CD14-positive monocyte (primary cell): ENCODE measurements around the gene HPDL. TPM values are rescaled to one million over a fixed set of nuclear protein-coding genes. Genes with fewer than 3 reads are reported as not detected.

Source experiments
- DNase-seq, 3 donors: peaks; one replicate each; pipeline ENCODE4 v3.0.0-alpha.2; 2011 to 2022
- H2AFZ ChIP-seq: 2 replicates; pipeline ENCODE4 v1.6.0; 2012; ENCODE audit warnings: mild to moderate bottlenecking, low read depth, low read length, inconsistent platforms; ENCODE audit not compliant: insufficient read depth, poor library complexity, severe bottlenecking
- H3K27ac ChIP-seq, 2 donors: 1 replicate in 1 of 2; 2 replicates in 1 of 2; pipeline ENCODE4 v1.5.1; 2012 to 2013; ENCODE audit warnings: low read length in 2 of 2, control low read depth in 1 of 2, inconsistent platforms in 1 of 2, low read depth in 1 of 2, mild to moderate bottlenecking in 1 of 2
- H3K27me3 ChIP-seq, 2 donors: one replicate each; pipeline versions ENCODE4 v1.6.0 to v1.6.1; 2011 to 2013; ENCODE audit warnings: low read length in 2 of 2; ENCODE audit not compliant: control insufficient read depth in 2 of 2, insufficient read depth in 2 of 2
- H3K36me3 ChIP-seq, 2 donors: replicated peaks in 1 of 2; 1 replicate in 1 of 2; 2 replicates in 1 of 2; pipeline versions ENCODE4 v1.5.1 to v1.6.1; 2012 to 2013; ENCODE audit warnings: low read length in 2 of 2, control low read depth in 1 of 2, inconsistent platforms in 1 of 2, mild to moderate bottlenecking in 1 of 2; ENCODE audit not compliant: insufficient read depth in 2 of 2, control insufficient read depth in 1 of 2
- H3K4me1 ChIP-seq, 2 donors: 1 replicate in 1 of 2; 2 replicates in 1 of 2; pipeline versions ENCODE4 v1.5.1 to v1.6.1; 2012 to 2013; ENCODE audit warnings: low read length in 2 of 2, control low read depth in 1 of 2, inconsistent platforms in 1 of 2, mild to moderate bottlenecking in 1 of 2, moderate library complexity in 1 of 2; ENCODE audit not compliant: insufficient read depth in 2 of 2, control insufficient read depth in 1 of 2
- H3K4me2 ChIP-seq: replicated peaks from 2 replicates; pipeline ENCODE3; 2012; ENCODE audit warnings: low read length, moderate library complexity, mild to moderate bottlenecking; ENCODE audit not compliant: poor library complexity, severe bottlenecking; ENCODE audit errors: extremely low read depth
- H3K4me3 ChIP-seq, 3 experiments: fragments of 200-600 bp in 1 of 3; sonication (generic) in 1 of 3; replicated peaks in 1 of 3; 1 replicate in 2 of 3; 2 replicates in 1 of 3; pipeline ENCODE4 v1.5.1; 2011 to 2013; ENCODE audit warnings: low read length in 3 of 3, mild to moderate bottlenecking in 3 of 3, control low read depth in 2 of 3, low read depth in 2 of 3, inconsistent platforms in 1 of 3, moderate library complexity in 1 of 3
- H3K79me2 ChIP-seq: 2 replicates; pipeline ENCODE4 v1.6.0; 2012; ENCODE audit warnings: mild to moderate bottlenecking, control low read depth, inconsistent platforms, low read length, moderate library complexity; ENCODE audit not compliant: insufficient read depth
- H3K9ac ChIP-seq: 2 replicates; pipeline ENCODE4 v1.6.0; 2017; ENCODE audit warnings: low read length, mild to moderate bottlenecking; ENCODE audit not compliant: insufficient read depth, poor library complexity, severe bottlenecking
- H3K9me3 ChIP-seq, 2 donors: replicated peaks in 1 of 2; 1 replicate in 1 of 2; 2 replicates in 1 of 2; pipeline versions ENCODE4 v1.5.1 to v1.6.1; 2012 to 2013; ENCODE audit warnings: low read length in 2 of 2, control low read depth in 1 of 2; ENCODE audit not compliant: control insufficient read depth in 1 of 2, insufficient read depth in 1 of 2
- H4K20me1 ChIP-seq: 2 replicates; pipeline ENCODE4 v1.6.0; 2012; ENCODE audit warnings: mild to moderate bottlenecking, low read length, control low read depth, moderate library complexity; ENCODE audit not compliant: insufficient read depth
- H3K27ac Mint-ChIP-seq, 7 donors: one replicate each; pipeline ENCODE4 v1.8.0; 2020; ENCODE audit warnings: mild to moderate bottlenecking in 7 of 7, mixed read lengths in 7 of 7, moderate library complexity in 6 of 7, inconsistent platforms in 2 of 7
- H3K27me3 Mint-ChIP-seq, 3 donors: one replicate each; pipeline ENCODE4 v1.8.0; 2021 to 2022; ENCODE audit warnings: low read depth in 3 of 3, mild to moderate bottlenecking in 3 of 3, mixed read lengths in 3 of 3, moderate library complexity in 3 of 3, inconsistent platforms in 1 of 3
- H3K36me3 Mint-ChIP-seq, 2 donors: one replicate each; pipeline ENCODE4 v1.8.0; 2020; ENCODE audit warnings: mixed read lengths in 2 of 2, inconsistent platforms in 1 of 2, mild to moderate bottlenecking in 1 of 2
- H3K4me1 Mint-ChIP-seq: one replicate; pipeline ENCODE4 v1.8.0; 2020; ENCODE audit warnings: mild to moderate bottlenecking, mixed read lengths
- H3K4me3 Mint-ChIP-seq, 2 donors: one replicate each; pipeline ENCODE4 v1.8.0; 2020; ENCODE audit warnings: mild to moderate bottlenecking in 2 of 2, mixed read lengths in 2 of 2, moderate library complexity in 1 of 2
- H3K9me3 Mint-ChIP-seq, 7 donors: one replicate each; pipeline ENCODE4 v1.8.0; 2020 to 2022; ENCODE audit warnings: mixed read lengths in 7 of 7, mild to moderate bottlenecking in 6 of 7, moderate library complexity in 6 of 7, inconsistent platforms in 2 of 7
- WGBS: methylation state at CpG from one replicate; pipeline ENCODE4 v1.1.5; 2013; ENCODE audit warnings: missing lambda C conversion rate; ENCODE audit not compliant: insufficient coverage; 5-methylcytosine and 5-hydroxymethylcytosine counted together
- intact Hi-C, 2 donors: fragments of 100-400 bp; cut with micrococcal nuclease; formaldehyde crosslinking; loops; one replicate each; pipeline versions ENCODE4 v1.15.0 to v1.15.1; 2023
- polyA plus RNA-seq, 3 donors: library from polyadenylated mRNA; depleted of rRNA in 1 of 3; unstranded in 2 of 3; stranded (reverse) in 1 of 3; fragments of 300-500 nt in 2 of 3; fragments of >200 nt in 1 of 3; fragmentation: Illumina TruSeq in 2 of 3; gene quantifications; 1 replicate in 2 of 3; 2 replicates in 1 of 3; pipeline ENCODE4 v1.2.3, GENCODE V29; 2012 to 2021
- TF ChIP-seq, protein P1 (sequence below): fragments of 200-600 bp; IDR thresholded peaks from one replicate; pipeline ENCODE4 v1.8.0; 2022; ENCODE audit warnings: antibody characterized with exemption, mild to moderate bottlenecking

Gene HPDL
- polyA plus RNA-seq, 3 donors = 0.17 TPM; not detected in 2

DNA sequence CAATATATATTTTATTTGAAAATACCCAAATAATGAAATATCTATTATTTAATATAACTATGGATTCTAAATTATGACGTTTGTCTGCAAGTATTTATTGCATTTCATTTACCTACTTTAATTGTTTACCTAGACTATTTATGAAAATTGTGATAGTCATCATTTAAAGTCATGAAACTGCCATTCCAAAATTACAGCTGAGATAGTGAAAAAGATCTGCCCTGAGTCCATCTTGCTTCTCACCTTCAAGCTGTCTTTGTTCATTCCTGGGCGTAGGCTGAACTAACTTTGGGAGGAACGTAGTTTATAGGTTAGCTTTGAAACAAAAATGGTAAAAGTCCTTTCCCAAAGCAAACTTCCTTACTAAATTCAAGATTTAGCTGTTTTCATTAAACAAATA, 12.4 kb upstream of the HPDL start:
- H3K36me3 Mint-ChIP-seq = no peaks in the 10 kb centered on the region
- H3K4me3 Mint-ChIP-seq = no peak overlapping the region
- WGBS = no CpG with 5 or more reads among the region's 3 CpGs
- Histone ChIP-seq H3K4me3 (no peak overlapping the region), H3K79me2 (no peaks in the 10 kb centered on the region), H3K4me2 (no peak overlapping the region), H3K27me3 (no peaks in the 10 kb centered on the region), H3K36me3 (no peaks in the 10 kb centered on the region), H4K20me1 (no peaks in the 10 kb centered on the region), H3K27ac (no peak overlapping the region), H3K9me3 (peaks cover 0 to 4% of the 10 kb centered on the region in 2 donors), H3K4me1 (no peaks in the 10 kb centered on the region), H2AFZ (no peak overlapping the region), H3K9ac (no peak overlapping the region)
- H3K27ac Mint-ChIP-seq = no peak overlapping the region
- H3K4me1 Mint-ChIP-seq = no peaks in the 10 kb centered on the region
- TF ChIP-seq, protein P1, sequence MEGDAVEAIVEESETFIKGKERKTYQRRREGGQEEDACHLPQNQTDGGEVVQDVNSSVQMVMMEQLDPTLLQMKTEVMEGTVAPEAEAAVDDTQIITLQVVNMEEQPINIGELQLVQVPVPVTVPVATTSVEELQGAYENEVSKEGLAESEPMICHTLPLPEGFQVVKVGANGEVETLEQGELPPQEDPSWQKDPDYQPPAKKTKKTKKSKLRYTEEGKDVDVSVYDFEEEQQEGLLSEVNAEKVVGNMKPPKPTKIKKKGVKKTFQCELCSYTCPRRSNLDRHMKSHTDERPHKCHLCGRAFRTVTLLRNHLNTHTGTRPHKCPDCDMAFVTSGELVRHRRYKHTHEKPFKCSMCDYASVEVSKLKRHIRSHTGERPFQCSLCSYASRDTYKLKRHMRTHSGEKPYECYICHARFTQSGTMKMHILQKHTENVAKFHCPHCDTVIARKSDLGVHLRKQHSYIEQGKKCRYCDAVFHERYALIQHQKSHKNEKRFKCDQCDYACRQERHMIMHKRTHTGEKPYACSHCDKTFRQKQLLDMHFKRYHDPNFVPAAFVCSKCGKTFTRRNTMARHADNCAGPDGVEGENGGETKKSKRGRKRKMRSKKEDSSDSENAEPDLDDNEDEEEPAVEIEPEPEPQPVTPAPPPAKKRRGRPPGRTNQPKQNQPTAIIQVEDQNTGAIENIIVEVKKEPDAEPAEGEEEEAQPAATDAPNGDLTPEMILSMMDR = no peak
- H3K27me3 Mint-ChIP-seq = peaks cover 1 to 3% (median 2%) of the 10 kb centered on the region in 3 donors
- DNase-seq = no peak
- H3K9me3 Mint-ChIP-seq = peaks cover 2 to 11% (median 7%) of the 10 kb centered on the region in 7 donors
- intact Hi-C loops = no loop called here

DNA sequence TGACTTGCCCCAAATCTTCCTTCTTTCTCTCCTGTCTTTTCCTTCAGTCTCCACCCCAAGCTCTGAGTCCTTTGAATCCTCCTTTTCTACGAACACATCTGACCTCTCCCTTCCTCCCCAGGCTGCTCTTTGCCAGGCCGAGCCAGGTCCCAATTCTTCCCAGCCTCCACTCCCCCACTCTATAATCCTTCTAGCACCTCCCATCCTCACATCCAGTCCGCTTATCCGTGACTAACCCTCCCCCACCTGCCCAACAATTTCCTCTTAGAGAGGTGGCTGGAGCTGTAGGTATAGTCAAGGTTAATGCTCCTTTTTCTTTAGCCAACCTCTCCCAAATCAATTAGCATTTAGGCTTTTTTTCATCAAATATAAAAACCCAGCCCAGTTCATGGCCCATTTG, 9.5 kb upstream of the HPDL start:
- H3K4me3 ChIP-seq = no peak overlapping the region

More for the DNA sequence above, 9.5 kb upstream of the HPDL start:
- H3K27ac Mint-ChIP-seq = no peak overlapping the region
- DNase-seq = no peak
- no peak overlapping the region for H2AFZ ChIP-seq
- intact Hi-C loops = no loop called here
- TF ChIP-seq, protein P1 = no peak
- H3K4me3 Mint-ChIP-seq = no peak overlapping the region
- H3K27ac ChIP-seq = no peak overlapping the region
- no peak overlapping the region for H3K9ac ChIP-seq
- no peaks in the 10 kb centered on the region for H3K4me1 Mint-ChIP-seq
- H3K27me3 ChIP-seq = no peaks in the 10 kb centered on the region
- no peak overlapping the region for H3K4me2 ChIP-seq
- H3K27me3 Mint-ChIP-seq = peaks cover 0 to 3% (median 2%) of the 10 kb centered on the region in 3 donors
- peaks cover 0 to 7% (median 5%) of the 10 kb centered on the region in 7 donors for H3K9me3 Mint-ChIP-seq
- WGBS = 100% methylated on average over 1 of the region's 4 CpGs
- H4K20me1 ChIP-seq = no peaks in the 10 kb centered on the region
- H3K4me1 ChIP-seq = no peaks in the 10 kb centered on the region
- H3K9me3 ChIP-seq = peaks cover 0 to 4% of the 10 kb centered on the region in 2 donors
- no peaks in the 10 kb centered on the region for H3K79me2 ChIP-seq
- H3K36me3 ChIP-seq = no peaks in the 10 kb centered on the region
- H3K36me3 Mint-ChIP-seq = no peaks in the 10 kb centered on the region
